GM18508 (cell line): Measurements from ENCODE around the gene CYTH2.

ENCODE experiments used
- ATAC-seq: cut with Tn5 transposase; IDR thresholded peaks from one replicate; pipeline ENCODE4 v1.9.1; 2021; ENCODE audit warnings: moderate number of reproducible peaks; ENCODE audit not compliant: insufficient read depth, unreplicated experiment

CYTH2 gene, protein sequence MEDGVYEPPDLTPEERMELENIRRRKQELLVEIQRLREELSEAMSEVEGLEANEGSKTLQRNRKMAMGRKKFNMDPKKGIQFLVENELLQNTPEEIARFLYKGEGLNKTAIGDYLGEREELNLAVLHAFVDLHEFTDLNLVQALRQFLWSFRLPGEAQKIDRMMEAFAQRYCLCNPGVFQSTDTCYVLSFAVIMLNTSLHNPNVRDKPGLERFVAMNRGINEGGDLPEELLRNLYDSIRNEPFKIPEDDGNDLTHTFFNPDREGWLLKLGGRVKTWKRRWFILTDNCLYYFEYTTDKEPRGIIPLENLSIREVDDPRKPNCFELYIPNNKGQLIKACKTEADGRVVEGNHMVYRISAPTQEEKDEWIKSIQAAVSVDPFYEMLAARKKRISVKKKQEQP

DNA sequence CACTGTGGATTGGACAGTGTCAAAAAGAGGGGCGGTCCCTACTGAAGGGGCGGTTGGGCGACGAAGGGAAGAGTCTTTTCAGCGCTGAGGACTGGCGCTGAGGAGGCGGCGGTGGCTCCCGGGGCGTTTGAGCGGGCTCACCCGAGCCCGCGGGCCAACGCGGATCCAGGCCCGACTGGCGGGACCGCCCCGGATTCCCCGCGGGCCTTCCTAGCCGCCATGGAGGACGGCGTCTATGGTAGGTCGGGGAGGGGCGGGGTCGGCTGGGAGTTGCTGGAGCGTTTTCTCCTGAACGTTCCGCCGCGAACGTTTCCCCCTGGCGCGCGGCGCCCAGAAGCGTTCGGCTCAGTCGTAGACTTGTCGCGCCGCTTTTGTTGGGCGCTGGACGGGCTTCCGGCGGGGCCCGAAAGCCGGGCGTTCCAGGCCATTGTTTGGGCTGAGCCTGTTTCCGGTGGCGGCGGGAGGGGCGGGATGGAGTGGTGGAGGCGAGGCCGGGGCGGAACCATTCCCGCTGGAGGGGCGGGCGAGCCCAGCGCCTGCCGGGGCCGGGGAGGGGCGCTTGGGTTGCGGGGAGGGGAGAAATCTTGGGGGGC is at the start of gene CYTH2:
Gene CYTH2 (plus strand): TSS at position 81 of the 593 bp plus-strand sequence. CDS start 139 bp downstream, at position 220.
- ATAC-seq: no peak

DNA sequence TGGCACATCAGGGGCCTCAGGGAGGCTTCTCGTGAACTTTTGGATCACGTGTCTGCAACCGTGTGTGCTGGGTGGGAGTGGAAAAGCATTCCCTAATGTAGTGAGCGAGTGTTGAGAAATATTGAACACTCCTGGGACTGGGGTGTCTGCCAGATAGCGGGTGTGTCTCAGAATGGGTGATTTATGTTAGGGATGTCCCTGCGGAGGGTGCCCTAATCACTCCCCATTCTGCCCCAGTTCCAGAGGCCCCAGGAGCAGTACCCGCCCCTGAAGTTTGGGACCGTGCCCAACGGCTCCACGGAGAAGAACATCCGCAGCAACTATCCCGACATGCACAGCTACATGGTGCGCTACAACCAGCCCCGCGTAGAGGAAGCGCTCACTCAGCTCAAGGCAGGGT is 47.6 kb upstream of the CYTH2 start:
- ATAC-seq: no peak

DNA sequence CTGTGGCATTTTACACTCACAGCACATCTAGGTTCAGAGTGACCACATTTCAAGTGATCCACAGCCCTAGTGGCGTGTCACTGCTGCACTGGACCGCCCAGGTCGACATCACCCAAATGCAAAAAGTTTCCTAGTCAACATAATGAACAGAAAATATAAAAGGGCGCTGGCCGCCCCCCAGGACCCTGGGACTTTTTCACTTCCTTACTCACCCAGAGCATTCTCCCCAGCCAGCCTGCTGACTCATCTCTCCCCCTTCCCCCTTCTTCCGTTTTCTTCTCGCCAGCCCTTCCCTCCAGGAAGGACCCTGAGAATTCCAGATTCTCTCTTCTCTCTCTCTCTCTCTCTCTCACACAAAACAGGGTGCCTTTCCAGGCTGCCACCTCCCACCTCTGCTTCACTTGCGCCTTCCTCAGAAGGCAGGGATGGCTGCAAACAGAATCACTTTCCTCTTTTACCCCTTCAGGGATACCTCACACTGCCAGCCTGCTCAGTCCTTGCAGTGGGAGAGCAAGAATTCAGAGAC is 44.4 kb upstream of the CYTH2 start:
- no peak for ATAC-seq

DNA sequence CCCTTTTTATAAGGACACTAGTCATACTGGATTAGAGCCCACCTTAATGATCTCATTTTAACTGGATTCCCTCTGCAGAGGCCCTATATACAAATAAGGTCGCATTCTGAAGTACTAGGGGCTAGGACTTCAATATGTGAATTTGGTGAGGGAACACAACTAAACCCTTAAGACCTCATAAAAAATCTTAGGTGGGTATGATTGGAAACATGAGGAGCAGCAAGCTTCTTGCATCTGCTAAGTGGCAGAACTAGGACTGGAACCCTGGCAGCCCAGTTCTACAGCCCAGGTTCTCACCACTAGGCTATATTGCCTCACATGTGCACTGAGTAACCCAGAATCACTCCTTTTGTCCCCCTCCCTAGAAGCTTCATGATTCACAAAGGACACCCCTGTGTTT is 40.5 kb upstream of the CYTH2 start:
- ATAC-seq: no peak

DNA sequence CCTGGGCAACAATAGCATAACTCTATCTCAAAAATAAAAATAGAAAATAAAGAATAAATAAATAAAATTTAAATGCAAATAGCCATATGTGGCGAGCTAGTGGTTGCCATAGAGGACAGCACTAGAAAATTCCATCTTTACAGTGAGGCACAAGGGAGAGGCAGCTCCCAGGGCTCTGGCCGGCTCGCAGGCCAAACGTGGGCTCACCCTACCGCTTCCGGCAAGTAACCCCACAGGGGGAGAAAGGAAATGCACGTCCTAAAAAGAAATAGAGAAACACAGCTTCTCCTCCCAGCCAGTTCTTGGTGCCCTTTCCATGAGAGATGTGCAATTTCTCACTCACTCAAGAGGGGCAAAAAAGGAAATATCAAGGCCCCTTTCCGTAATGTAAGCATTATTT is 35.8 kb upstream of the CYTH2 start:
- ATAC-seq: no peak

DNA sequence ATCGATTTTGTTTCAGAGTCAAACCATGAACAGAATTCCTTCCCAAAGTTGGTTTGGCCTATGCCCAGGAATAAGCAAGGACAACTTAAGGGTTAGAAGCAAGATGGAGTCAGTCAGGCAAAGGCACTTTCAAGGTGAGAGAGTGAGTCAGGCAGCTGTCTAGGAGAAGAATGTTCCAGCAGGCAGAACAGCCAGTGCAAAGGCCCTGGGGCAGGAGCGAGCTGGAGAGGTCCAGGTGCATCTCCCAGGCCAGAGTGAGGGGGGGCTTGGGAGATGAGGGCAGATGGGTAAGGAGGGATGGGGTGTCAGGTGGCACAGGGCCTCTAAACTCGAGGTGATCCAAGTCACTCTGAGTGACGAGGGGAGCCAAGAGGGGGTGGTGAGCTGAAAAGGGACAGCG is 32.6 kb upstream of the CYTH2 start:
- no peak for ATAC-seq

DNA sequence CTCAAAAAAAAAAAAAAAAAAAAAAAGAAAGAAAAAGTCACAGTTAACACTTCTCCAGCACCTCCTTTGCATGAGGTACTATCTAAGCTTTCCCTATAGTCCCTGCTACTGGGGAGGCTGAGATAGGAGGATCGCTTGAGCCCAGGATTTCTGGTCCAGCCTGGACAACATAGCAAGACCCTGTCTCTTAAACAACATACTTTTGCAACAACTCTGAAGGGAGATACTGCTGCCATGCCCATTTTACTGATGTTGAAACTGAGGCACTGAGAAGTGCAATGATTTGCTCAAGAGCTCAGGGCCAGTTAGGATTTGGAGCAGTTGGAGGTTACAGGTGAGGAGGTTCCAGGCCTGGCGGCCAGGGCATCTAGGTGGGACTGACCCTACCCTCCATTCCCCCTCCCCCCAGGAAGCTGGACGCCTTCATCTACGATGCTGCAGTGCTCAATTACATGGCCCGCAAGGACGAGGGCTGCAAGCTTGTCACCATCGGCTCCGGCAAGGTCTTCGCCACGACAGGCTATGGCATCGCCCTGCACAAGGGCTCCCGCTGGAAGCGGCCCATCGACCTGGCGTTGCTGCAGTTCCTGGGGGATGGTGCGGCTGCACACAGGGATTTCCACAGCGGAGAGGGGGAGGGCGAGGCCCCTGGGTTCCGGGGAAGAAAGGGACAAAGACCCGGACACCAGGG is 27.7 kb upstream of the CYTH2 start:
- ATAC-seq: no peak

DNA sequence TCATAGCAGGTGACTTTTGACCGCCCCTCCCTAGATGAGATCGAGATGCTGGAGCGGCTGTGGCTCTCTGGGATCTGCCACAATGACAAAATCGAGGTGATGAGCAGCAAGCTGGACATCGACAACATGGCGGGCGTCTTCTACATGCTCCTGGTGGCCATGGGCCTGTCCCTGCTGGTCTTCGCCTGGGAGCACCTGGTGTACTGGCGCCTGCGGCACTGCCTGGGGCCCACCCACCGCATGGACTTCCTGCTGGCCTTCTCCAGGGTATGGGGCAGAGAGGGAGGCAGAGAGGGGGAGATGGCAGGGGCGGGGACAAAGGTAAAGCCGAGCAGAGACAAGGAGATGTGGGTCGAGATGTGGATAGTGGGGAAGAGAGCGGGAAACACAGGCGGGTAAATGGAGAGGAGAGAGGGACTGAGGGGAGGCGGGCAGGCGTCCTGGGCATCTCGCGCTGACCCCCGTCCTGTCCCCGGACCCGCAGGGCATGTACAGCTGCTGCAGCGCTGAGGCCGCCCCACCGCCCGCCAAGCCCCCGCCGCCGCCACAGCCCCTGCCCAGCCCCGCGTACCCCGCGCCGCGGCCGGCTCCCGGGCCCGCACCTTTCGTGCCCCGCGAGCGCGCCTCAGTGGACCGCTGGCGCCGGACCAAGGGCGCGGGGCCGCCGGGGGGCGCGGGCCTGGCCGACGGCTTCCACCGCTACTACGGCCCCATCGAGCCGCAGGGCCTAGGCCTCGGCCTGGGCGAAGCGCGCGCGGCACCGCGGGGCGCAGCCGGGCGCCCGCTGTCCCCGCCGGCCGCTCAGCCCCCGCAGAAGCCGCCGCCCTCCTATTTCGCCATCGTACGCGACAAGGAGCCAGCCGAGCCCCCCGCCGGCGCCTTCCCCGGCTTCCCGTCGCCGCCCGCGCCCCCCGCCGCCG is 26.8 kb upstream of the CYTH2 start:
- no peak for ATAC-seq

DNA sequence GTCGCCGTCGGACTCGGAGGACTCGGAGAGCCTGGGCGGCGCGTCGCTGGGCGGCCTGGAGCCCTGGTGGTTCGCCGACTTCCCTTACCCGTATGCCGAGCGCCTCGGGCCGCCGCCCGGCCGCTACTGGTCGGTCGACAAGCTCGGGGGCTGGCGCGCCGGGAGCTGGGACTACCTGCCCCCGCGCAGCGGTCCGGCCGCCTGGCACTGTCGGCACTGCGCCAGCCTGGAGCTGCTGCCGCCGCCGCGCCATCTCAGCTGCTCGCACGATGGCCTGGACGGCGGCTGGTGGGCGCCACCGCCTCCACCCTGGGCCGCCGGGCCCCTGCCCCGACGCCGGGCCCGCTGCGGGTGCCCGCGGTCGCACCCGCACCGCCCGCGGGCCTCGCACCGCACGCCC is 25.9 kb upstream of the CYTH2 start:
- ATAC-seq: no peak

DNA sequence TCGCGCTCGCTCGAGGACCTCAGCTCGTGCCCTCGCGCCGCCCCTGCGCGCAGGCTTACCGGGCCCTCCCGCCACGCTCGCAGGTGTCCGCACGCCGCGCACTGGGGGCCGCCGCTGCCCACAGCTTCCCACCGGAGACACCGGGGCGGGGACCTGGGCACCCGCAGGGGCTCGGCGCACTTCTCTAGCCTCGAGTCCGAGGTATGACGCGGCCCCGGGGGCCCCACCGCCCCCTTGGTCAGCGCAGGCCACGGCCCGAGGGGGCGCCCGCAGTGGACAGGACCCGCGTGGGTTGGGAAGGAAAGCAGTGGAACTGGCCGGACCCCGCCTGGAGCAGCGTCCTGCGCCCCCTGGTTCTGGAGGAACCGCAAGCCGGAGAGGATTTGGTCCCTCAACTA is 25.4 kb upstream of the CYTH2 start:
- ATAC-seq: no peak

DNA sequence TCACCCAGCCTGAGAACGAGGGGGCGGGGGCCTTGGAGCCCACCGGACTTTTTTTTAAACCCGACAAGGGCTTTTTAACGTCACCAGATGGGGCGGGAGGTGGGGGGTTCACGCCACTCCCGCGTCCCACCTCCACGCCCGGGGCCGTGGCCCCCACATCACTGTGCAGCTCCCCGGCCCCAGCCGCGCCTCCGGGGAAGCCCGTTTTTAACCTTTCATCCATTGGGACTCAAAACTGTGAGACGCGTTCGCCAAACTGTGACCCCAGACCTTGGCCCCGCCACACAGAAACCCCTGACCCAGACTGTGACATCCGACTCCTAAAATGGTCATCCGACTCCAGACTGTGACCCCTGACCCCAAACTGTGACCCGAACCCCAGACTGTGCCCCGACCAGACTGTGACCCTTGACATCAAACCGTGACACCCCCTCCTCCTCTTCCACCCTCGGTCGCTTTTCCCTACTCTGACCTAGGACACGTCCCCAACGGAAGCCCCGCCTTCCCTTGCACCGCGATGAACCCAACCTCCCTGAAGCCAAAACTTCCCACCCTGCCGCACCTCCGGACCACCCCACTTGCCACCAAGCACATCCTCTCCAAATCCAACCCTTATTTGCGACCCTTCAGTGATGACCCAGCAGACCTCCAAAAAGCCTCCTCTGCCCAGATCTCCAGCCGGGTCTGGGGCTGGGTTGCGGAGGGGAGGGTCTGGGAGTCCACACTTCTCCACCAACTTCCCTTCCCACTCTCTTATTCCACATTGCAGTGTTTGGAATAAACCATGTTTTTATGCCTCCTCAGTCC is 24.8 kb upstream of the CYTH2 start:
- no peak for ATAC-seq

DNA sequence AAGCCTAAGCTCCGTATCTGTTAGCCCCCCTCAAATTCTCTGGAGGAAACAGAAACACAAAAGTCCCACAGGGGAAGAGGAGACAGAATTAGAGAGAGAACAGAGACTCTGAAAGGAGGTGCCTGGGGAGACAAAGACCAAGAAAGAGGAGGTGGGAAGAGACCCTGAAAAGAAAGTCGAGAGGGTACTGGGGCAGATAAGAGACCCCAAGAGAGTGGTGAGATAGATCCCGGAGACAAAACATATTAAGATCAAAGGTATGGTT is 24.3 kb upstream of the CYTH2 start:
- ATAC-seq: no peak

DNA sequence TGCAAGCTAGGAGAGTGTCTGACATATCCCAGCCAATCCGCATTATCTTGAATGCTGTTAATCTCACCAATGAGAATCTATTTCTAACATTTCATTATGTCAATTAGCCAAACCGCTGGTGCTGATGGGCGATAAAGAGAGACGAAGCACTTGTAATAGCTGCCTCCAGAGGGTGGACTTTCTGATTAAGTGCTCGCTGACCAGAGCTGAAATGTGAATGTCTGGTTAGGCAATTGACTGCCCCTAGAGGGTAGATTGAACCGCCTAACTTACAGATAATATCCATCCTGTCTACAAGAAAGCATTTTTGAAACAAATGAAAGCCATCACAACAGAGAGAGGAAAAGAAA is 23.9 kb upstream of the CYTH2 start:
- ATAC-seq: peak; percentile 20

DNA sequence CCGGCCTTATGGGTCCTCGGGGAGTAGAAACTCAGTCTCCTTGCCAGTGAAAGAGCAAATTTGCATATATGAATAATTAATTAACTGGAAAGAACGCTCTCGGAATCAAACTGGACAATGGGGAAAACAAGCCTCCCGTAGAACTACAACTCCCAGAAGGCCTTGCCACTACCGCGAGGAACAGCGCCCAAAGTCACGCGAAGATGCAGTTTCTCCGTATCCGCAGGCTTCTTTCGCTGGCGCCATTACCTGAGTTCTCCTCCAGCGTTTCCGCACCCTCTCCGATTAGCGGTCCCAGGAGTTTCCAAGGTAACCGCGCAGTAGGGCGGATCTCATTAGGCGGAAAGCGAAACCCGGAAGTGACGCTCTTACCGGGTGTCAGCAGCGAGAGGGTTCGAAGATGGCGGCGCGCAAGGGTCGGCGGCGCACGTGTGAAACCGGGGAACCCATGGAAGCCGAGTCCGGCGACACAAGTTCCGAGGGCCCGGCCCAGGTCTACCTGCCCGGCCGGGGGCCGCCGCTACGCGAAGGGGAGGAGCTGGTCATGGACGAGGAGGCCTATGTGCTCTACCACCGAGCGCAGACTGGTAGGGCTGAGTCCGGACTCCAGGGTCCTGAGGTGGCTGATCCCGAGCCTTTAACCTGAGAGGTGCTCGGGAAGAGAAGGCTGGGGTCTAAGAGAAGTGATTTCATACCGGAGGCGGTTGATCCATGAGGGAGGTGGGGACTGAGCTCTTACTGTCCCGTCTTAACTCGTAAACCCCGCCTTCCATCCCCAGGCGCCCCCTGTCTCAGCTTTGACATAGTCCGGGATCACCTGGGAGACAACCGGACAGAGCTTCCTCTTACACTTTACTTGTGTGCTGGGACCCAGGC is 23.3 kb upstream of the CYTH2 start, which contains the start of gene GRWD1:
Gene GRWD1 (plus strand): TSS at position 378 of the 876 bp plus-strand sequence. CDS start 23 bp downstream, at position 401.
- peak; percentile 57 for ATAC-seq

DNA sequence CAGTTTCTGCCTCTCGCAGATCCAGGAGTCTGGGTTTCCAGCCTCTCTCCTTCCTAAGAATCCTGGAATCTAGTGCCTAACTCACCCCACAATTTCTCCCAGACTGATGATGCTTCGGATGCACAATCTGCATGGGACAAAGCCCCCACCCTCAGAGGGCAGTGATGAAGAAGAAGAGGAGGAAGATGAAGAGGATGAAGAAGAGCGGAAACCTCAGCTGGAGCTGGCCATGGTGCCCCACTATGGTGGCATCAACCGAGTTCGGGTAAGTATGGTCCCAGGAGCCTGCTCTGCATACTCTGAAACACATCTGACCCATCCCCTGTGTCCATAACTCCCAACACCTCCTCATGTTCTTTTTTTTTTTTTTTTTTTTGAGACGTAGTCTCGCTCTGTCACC is 22.6 kb upstream of the CYTH2 start:
- ATAC-seq: no peak

DNA sequence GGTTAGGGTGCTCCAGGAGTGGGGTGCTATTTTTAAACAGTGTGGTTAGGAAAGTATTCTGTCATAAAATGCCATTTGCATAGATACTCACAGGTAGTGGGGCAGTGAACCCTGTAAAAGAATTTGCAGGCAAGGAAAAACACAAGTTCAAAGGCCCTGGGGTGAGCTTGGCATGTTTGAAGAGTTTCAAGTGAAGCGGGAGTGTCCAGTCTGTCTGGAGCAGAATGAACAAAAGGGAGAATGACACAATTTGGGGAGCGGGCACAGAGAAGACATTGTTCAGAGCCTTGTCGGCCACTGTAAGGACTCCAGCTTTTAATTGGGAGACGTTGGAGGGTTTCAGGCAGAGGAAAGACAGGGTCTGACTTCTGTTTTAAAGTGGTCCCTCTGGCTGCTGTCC is 20.6 kb upstream of the CYTH2 start:
- no peak for ATAC-seq

DNA sequence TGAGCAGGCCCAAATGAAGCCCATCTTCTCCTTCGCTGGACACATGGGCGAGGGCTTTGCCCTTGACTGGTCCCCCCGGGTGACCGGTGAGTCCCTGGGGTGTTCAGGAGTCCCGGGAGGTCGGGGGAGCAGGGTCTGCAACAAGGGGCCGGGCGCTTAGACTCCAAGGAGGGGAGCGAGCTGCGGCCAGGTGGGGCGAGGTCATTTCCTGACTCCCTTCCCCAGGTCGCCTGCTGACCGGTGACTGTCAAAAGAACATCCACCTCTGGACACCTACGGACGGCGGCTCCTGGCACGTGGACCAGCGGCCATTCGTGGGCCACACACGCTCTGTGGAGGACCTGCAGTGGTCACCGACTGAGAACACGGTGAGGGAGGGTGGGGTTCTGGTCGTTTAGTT is 18.7 kb upstream of the CYTH2 start:
- ATAC-seq: no peak

DNA sequence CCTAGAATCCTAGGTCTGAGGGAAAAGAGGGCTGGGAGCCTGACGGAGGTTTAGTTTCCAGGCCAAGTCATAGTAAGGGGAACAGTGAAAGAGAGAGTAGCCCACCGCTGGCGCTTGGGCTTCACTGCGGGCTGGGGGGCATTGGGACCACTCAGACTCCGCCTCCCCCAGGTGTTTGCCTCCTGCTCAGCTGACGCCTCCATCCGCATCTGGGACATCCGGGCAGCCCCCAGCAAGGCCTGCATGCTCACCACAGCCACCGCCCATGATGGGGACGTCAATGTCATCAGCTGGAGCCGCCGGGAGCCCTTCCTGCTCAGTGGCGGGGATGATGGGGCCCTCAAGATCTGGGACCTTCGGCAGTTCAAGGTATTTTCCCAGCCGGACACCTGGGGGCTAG is 18.3 kb upstream of the CYTH2 start:
- ATAC-seq: no peak

DNA sequence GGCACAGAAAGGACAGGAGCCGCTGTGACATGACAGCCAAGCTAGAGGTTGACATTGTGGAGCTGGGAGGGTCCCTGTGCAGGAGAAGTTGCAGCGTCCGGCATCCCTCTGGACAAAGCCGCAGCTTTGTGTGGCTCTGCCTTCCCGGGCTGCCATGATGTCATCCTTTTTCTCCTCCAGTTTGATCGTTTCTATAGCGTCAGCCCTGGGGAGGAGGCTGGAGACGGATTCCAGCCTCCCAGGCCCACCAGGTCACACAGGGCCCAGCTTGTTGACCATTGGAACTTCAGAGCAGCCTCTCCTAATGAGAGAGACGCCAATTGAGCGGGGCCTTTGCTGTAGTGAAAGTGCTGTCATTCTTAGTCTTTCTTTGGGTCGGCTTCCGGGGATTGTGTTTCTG is 17.5 kb upstream of the CYTH2 start:
- ATAC-seq: no peak
